ENCODE results near the gene DACT2.

DNA sequence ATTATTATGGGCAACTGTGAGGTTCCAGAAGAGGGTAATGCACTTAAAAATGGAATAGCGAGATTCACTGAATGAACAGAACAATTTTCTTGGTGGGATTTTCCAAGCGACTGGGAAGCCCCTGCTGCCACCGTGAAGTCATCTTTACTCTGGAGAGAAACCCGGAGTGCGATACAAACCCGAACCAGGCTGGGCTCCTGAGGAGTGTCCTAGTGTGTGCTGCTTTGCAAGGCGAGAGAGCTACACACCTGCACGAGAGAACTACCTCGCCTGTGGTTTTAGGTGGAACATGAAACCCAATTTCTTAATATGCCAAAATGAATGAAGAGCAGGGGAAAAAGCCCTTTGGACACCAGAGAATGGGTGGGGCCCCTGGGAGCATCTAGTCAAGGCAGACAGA, 33.5 kb upstream of the DACT2 start:
- no peak for TF ChIP-seq YY1 (IDR thresholded peaks at IDR 0.05; ENCODE audit: insufficient read depth, insufficient read length)
- TF ChIP-seq SUZ12 (IDR thresholded peaks at IDR 0.05; ENCODE audit: extremely low read depth, insufficient read depth, insufficient read length), result no peak
- no peak for TF ChIP-seq ZNF274 (IDR thresholded peaks at IDR 0.05; ENCODE audit: low read depth, low read length)

Measured in NT2/D1 (cell line).